HG03469 (cell line): ENCODE data around the gene TMPRSS2.

ENCODE experiments used
- ATAC-seq: cut with Tn5 transposase; IDR thresholded peaks from one replicate; pipeline ENCODE4 v1.9.1; 2021; ENCODE audit warnings: mild to moderate bottlenecking, moderate library complexity, moderate number of reproducible peaks; ENCODE audit not compliant: unreplicated experiment

TMPRSS2 gene

GRCh38 chr21:41510500-41510899, 2.5 kb upstream of the TMPRSS2 start:
- ATAC-seq = no peak

DNA sequence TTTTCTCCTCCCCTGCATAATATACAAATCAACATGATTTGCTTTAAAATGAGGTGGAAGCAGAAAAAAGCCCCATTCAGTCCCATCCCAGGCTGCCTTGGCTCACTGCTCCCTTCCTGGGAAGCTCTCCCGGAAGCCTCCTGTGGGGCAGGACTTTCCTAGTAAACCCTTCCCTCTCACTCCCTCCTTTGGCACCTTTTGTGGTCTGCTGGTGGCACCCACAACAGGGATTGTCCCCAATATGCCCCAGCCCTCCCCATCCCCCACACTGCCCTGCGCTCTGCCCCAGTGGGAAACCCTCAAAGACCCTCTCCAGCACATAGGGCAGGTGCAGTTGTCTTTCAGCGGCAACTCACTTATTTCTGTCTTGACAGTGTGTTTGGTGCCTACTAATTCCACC, 1.8 kb upstream of the TMPRSS2 start:
- no peak for ATAC-seq

DNA sequence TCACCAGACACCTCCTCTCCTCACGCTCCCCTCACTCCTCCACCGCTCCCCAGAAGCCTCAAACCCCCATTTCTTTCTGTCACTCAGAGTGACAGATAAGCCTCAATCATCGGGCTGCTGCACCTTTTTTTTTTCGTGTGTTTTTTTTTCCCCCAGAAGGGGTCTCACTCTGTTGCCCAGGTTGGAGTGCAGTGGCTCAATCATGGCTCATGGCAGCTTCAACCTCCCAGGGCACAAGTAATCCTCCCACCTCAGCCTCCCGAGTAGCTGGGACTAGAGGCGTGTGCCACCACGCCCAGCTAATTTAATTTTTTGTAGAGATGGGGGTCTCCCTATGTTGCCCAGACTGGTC, 1.2 kb upstream of the TMPRSS2 start:
- no peak for ATAC-seq

DNA sequence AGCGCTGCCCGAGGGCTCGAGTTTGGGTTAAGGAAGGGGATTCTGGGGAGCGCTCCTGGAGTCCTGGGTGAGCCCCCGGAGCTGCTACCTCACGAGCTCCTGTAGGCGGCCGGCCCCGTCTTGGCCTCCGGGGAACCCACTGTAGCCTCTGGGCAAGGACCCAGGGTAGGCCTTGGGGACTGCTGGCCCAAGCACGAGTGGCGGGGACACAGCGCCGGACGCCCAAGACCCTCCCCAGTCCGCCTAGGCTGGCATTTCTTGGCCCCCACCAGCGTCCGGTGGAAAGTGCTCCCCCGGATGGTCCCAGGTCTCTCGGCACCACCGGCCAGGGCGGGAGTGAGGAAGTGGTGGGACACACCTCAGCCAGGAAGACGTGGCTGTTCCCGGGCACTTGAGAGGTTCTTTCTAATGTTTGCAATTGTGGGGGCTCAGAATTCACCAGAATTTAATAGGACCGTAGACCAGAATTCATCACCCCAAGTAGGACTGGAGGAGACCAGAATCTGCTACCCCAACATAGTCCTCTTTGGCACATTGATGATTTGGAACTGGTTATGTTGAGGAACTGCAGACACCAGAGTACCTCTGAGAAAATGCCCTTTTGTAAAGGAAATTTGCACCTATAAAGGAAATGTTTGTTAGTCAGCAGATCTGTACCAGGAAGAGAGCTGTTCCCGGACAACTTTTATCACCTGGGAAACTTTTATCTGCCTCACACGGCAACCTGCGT, 622 bp upstream of the TMPRSS2 start:
- no peak for ATAC-seq

GRCh38 chr21:41506611-41507520, 1.1 kb downstream of the TMPRSS2 start:
- ATAC-seq = no peak

DNA sequence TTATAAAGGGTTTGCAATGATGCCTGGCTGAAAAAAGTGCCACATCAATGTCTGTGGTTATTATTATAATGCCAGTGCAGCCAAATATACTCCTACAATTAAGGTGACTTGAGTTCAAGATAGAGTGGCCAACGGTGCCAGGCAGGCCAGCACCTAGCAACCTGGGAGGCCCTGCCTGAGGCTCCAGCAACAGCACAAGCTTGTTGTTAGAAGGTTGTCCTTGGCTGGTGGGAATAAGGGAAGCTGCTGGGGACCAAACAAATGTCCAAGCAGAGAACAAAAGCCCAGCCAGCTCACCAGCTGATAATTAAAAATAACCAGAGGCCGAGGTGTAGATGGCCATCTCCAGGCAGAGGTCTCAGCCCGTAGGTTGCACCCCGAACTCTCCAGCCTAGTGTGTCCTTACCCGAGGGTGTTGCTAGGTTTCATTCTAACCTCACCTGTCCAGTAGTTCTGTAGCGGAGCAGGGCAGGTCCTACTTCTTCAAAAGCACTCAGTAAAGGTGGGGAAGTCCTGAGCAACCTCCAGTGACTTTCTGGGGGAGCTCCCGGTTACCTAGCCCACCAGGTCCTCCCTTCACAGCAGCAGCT, 1.9 kb downstream of the TMPRSS2 start:
- no peak for ATAC-seq

DNA sequence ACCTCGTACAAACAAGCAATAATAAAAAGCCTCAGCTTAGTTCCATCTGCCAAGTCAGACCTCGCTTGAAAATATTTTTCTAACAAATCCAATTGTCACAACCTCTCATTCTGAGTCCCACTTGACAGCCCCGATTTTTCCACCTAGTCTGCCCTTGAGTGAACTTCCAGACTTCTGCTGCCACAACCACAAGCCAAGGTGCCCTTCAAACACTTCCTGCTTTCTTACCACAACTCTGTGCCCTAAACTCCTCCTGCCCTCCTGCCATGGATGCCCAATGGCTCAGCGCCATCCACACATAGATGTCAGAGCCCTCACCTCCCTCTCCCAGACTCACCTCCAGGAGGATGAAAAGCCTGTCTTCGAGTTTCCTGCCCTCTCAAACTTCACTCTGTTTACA, 3.9 kb downstream of the TMPRSS2 start:
- no peak for ATAC-seq

- ATAC-seq = no peak
These were observed 4.6 kb downstream of the TMPRSS2 start for GRCh38 chr21:41503331-41503730.

DNA sequence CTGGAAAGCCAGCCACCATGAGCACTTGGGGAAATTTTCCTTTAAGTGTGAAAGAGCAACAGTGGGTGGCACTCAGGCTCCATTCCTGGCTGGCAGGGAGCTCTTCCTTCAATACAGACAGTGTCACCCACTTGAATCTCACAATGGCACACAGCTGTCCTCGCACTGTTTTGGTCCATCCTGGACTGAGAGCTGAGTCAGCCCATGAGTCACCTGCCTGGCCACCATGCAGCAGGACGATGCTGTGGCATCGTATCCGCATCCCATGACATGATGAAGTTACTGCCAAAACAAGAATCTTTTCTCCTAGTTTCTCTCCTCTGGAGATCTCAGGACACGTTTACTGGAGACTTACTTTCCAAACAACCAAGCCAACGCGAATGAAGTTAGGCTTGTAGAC, 6.0 kb downstream of the TMPRSS2 start:
- no peak for ATAC-seq

DNA sequence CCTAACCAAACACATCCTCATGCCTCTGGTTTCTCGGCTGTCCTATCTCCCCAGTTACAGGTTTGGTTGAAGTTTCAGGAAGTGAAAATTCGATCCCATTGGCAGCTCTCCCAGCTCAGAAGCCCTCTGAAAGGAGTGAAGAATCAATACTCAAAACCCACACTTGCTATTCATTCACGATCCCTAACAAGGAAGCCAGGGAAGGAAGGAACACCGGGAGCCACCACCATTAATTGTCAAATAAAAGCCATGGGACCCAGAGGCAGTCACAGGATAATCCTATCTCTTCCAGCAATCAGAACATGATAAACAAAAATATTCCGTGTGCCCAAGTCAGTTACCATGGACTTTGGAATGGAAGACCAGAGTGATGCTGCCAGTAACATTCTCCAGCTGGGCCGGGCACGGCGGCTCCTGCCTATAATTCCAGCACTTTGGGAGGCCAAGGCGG, 7.0 kb downstream of the TMPRSS2 start:
- no peak for ATAC-seq

DNA sequence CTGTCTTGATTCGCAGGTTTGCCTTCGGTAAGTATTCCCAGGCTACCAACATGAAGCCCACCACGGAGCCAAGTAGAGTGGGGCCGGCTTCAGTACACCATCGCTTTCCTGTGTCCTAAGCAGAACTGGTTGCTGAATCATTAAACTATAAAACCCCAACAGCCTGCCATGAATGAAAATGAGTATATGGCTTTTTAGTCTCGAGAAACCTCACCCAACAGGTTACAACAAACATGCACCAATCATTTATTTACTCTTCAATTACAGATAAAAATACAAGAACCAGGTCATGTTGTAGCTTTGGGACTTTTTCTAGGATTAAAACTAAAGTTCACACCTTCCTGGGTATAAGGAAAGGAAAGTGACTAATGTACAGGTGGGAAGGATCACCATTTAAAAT, 7.6 kb downstream of the TMPRSS2 start:
- no peak for ATAC-seq

DNA sequence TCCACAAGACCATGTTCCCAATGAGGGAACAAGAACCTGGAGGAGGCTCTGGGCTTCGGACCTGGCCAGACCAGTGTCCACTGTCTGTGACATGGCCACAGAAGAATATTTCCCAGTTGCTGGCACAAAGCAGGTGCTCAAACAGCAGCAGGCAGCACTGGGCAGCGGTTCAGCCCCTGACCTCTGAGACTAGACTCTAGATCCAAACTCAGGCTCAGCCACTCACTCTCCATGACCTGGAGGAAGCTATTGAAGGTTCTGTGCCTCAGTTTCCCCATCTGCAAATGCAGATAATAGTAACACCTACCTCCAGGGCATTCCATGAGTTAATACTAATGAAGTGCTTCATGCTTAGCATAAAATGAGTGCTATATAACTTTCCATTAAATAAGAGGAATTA, 8.0 kb downstream of the TMPRSS2 start:
- ATAC-seq = no peak

DNA sequence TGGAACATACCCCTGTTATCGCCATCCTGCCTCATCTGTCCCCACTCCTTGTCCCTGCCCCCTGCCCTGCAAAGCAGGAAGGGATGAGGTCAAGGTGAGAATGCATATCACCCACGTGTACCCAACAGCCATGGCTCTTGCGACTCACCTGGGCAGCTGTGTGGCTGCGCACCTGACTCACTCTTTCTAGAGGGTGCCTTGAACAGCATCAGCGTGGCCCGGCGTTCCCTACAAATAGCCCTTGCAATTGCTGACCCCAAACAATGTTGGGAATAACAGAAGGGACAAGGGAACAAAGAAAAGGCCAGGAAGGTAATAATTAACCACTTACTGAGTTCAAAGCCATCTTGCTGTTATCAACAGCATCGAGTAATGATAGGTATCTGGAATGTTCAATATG, 10.2 kb downstream of the TMPRSS2 start:
- no peak for ATAC-seq

DNA sequence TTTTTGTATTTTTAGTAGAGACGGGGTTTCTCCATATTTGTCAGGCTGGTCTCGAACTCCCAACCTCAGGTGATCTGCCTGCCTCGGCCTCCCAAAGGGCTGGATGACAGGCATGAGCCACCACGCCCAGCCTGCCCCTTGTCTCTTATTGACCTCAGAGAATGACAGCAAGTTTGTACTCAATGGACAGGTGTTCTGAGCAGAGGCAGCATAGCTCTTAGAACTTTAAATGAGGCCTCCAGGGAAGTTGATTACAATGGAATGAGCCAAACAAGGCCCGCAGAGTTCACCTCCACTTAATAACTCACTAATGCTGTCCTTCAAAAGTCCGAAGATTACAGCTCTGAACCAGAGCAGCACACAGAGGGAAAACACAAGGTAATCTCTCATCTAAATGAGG, 10.9 kb downstream of the TMPRSS2 start:
- no peak for ATAC-seq

DNA sequence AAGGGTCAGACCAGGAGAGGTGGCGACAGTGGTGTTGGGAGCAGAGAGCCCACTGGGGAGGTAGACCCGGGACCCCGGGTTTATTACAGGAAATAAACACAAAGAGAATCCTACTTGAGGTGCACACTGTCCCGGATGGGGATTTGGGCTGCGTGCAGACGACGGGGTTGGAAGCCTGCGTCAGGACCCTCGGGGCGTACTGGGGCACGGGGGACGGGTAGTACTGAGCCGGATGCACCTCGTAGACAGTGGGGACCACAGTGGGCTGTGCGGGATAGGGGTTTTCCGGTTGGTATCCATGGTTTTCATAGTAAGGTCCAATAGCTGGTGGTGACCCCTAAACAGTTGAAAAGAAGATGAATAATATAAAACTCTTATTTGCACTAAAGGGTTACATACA, 13.7 kb downstream of the TMPRSS2 start:
- ATAC-seq = no peak

DNA sequence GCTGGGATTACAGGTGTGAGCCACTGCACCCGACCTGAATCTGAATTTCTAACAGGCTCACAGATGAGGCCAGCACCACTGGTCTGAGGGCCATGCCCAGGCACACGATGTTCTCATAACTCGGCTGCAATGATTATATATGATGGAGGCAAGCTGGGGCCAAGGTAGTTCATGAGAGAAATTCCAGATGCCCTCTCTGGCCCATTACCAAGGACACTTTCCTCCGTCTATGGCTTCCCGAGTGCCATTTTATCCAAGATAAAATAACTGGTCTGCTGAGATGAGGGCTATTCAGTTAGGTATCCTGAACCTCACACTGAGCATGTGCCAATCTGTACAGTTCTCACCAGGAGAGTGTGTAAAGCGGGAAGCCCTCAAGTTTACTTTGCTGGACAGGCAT, 16.5 kb downstream of the TMPRSS2 start:
- no peak for ATAC-seq

DNA sequence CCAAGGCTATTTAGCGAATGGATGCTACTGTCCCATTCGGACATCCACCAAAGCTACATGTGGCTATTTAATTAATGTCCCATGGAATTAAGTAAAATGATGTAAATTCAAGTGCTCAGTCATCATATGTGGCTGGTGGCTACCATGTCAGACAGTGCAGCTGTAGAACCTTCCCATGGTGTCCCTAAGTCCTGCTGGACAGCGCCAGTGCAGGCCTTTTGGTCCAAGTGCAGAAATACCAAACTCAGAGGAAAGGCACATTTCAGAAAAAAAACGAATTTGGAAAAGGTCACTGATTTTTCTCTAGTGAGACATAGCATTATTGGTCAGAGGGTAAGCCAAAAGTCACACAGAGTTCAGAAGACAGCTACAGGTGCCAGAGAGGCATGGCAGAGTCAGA, 17.6 kb downstream of the TMPRSS2 start:
- no peak for ATAC-seq

GRCh38 chr21:41489329-41489728, 18.6 kb downstream of the TMPRSS2 start:
- no peak for ATAC-seq

- no peak for ATAC-seq
These were observed 19.9 kb downstream of the TMPRSS2 start for GRCh38 chr21:41488080-41488479.

- ATAC-seq = no peak
These were observed 20.9 kb downstream of the TMPRSS2 start for GRCh38 chr21:41487082-41487481.

DNA sequence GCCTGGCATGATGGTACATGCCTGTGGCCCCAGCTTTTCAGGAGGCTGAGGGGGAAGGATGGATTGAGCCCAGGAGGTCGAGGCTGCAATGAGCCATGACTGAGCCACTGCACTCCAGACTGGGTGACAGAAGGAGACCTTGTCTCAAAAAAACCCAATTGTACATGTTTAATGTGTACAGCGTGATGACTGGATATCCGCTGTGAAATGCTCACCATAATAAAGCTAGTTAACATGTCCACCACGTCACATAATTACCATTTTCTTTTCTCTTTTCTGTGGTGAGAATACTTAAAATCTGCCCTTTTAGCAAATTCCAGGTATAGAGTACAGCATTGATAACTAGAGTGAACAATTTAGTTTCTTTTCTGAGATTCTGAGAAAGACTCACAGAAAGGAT, 24.0 kb downstream of the TMPRSS2 start:
- no peak for ATAC-seq

- no peak for ATAC-seq
These were observed 24.5 kb downstream of the TMPRSS2 start for GRCh38 chr21:41483415-41483814.
